HUES64 (cell line): ENCODE results near the gene CYTL1.
"Not testable (repeated sequence)": the region's sequence is repeated elsewhere in the genome, so short reads cannot be mapped to it uniquely, and the experiment has no call there.

Source experiments
- H3K27ac ChIP-seq: 2 replicates; pipeline ENCODE4 v1.7.0; 2013; ENCODE audit warnings: low read depth, low read length, inconsistent platforms
- H3K27me3 ChIP-seq: 2 replicates; pipeline ENCODE4 v1.6.1; 2013; ENCODE audit warnings: mild to moderate bottlenecking, low read length; ENCODE audit not compliant: insufficient read depth
- H3K36me3 ChIP-seq: 2 replicates; pipeline ENCODE4 v1.6.1; 2013; ENCODE audit warnings: mild to moderate bottlenecking, low read length; ENCODE audit not compliant: insufficient read depth
- H3K4me1 ChIP-seq: 2 replicates; pipeline ENCODE4 v1.6.1; 2013; ENCODE audit warnings: mild to moderate bottlenecking, low read length, moderate library complexity; ENCODE audit not compliant: insufficient read depth
- H3K4me3 ChIP-seq: 2 replicates; pipeline ENCODE4 v1.5.1; 2013; ENCODE audit warnings: mild to moderate bottlenecking, low read length, moderate library complexity
- H3K9ac ChIP-seq: 2 replicates; pipeline ENCODE4 v1.6.1; 2013; ENCODE audit warnings: mild to moderate bottlenecking, low read depth, low read length
- H3K9me3 ChIP-seq: 2 replicates; pipeline ENCODE4 v1.6.1; 2013; ENCODE audit warnings: low read depth, low read length; ENCODE audit not compliant: insufficient read depth
- WGBS: fragments of 150-250, 120-280 bp; methylation state at CpG from one replicate; pipeline ENCODE4 v1.1.7; 2013; ENCODE audit warnings: missing lambda C conversion rate; 5-methylcytosine and 5-hydroxymethylcytosine counted together

Gene CYTL1

GRCh38 chr4:5018603-5019002 is 655 bp downstream of the CYTL1 start:
- Histone ChIP-seq H3K9me3 (no peaks in the 10 kb centered on the region), H3K36me3 (no peaks in the 10 kb centered on the region), H3K27ac (no peak overlapping the region), H3K27me3 (no peaks in the 10 kb centered on the region), H3K9ac (no peak overlapping the region), H3K4me3 (no peak overlapping the region; the same call in 1 of the 2 replicates), H3K4me1 (peaks cover 8% of the 10 kb centered on the region; the same call in 1 of the 2 replicates)
- 64% methylated on average over 6 of the region's 6 CpGs for WGBS

GRCh38 chr4:5018096-5018495 is 1.2 kb downstream of the CYTL1 start:
- no peak overlapping the region for H3K9ac ChIP-seq
- H3K36me3 ChIP-seq: no peaks in the 10 kb centered on the region
- H3K4me1 ChIP-seq: peaks cover 8% of the 10 kb centered on the region; the same call in 1 of the 2 replicates
- H3K4me3 ChIP-seq: no peak overlapping the region
- H3K9me3 ChIP-seq: no peaks in the 10 kb centered on the region
- no peak overlapping the region for H3K27ac ChIP-seq
- H3K27me3 ChIP-seq: no peaks in the 10 kb centered on the region
- WGBS: 40% methylated on average over 2 of the region's 2 CpGs

- H3K27me3 ChIP-seq: no peaks in the 10 kb centered on the region; the same call in 1 of the 2 replicates
- peaks cover 8% of the 10 kb centered on the region; the same call in 1 of the 2 replicates for H3K4me1 ChIP-seq
- WGBS: 91% methylated on average over 5 of the region's 7 CpGs
- no peak overlapping the region for H3K27ac ChIP-seq
- no peak overlapping the region for H3K9ac ChIP-seq
- no peak overlapping the region for H3K4me3 ChIP-seq
- no peaks in the 10 kb centered on the region for H3K9me3 ChIP-seq
- no peaks in the 10 kb centered on the region for H3K36me3 ChIP-seq
These were observed 5.1 kb downstream of the CYTL1 start for GRCh38 chr4:5014007-5014682.

GRCh38 chr4:5012958-5013357 is 6.3 kb downstream of the CYTL1 start:
- WGBS: 96% methylated on average over 2 of the region's 2 CpGs
- Histone ChIP-seq H3K36me3 (no peaks in the 10 kb centered on the region), H3K9ac (no peak overlapping the region), H3K27me3 (no peaks in the 10 kb centered on the region; the same call in 1 of the 2 replicates), H3K9me3 (no peaks in the 10 kb centered on the region), H3K4me3 (no peak overlapping the region), H3K27ac (no peak overlapping the region), H3K4me1 (peaks cover under 1% of the 10 kb centered on the region; the same call in 1 of the 2 replicates)

- Histone ChIP-seq H3K4me3 (no peak overlapping the region), H3K4me1 (no peaks in the 10 kb centered on the region), H3K9ac (no peak overlapping the region), H3K9me3 (no peaks in the 10 kb centered on the region), H3K36me3 (no peaks in the 10 kb centered on the region), H3K27me3 (no peaks in the 10 kb centered on the region; the same call in 1 of the 2 replicates), H3K27ac (no peak overlapping the region)
- WGBS: 96% methylated on average over 5 of the region's 5 CpGs
These were observed 6.9 kb downstream of the CYTL1 start for GRCh38 chr4:5012244-5012898.

- 94% methylated on average over 2 of the region's 2 CpGs for WGBS
- Histone ChIP-seq H3K9ac (no peak overlapping the region), H3K27ac (no peak overlapping the region), H3K4me3 (no peak overlapping the region), H3K9me3 (no peaks in the 10 kb centered on the region), H3K4me1 (no peaks in the 10 kb centered on the region), H3K27me3 (no peaks in the 10 kb centered on the region; the same call in 1 of the 2 replicates), H3K36me3 (no peaks in the 10 kb centered on the region)
These were observed 8.3 kb downstream of the CYTL1 start for GRCh38 chr4:5010984-5011383.

GRCh38 chr4:5009796-5010195 is 9.5 kb downstream of the CYTL1 start:
- Histone ChIP-seq H3K4me3 (no peak overlapping the region), H3K27ac (no peak overlapping the region), H3K36me3 (no peaks in the 10 kb centered on the region), H3K9ac (no peak overlapping the region), H3K9me3 (no peaks in the 10 kb centered on the region), H3K4me1 (no peaks in the 10 kb centered on the region), H3K27me3 (no peaks in the 10 kb centered on the region; the same call in 1 of the 2 replicates)
- 95% methylated on average over 3 of the region's 3 CpGs for WGBS

GRCh38 chr4:5006932-5007331 is 12.3 kb downstream of the CYTL1 start:
- not testable (repeated sequence) for H3K9me3 ChIP-seq, H3K36me3 ChIP-seq
- WGBS: 91% methylated on average over 10 of the region's 11 CpGs

GRCh38 chr4:5004496-5004895 is 14.8 kb downstream of the CYTL1 start:
- H3K27ac ChIP-seq: no peak overlapping the region
- H3K9me3 ChIP-seq: no peaks in the 10 kb centered on the region
- H3K27me3 ChIP-seq: no peaks in the 10 kb centered on the region
- no peak overlapping the region for H3K4me3 ChIP-seq
- H3K9ac ChIP-seq: no peak overlapping the region
- H3K36me3 ChIP-seq: no peaks in the 10 kb centered on the region
- H3K4me1 ChIP-seq: no peaks in the 10 kb centered on the region
- WGBS: 95% methylated on average over 8 of the region's 8 CpGs

More at GRCh38 chr4:5006932-5007331, 12.3 kb downstream of the CYTL1 start:
- not testable (repeated sequence) for H3K27me3 ChIP-seq, H3K4me1 ChIP-seq, H3K27ac ChIP-seq, H3K4me3 ChIP-seq, H3K9ac ChIP-seq

- no peaks in the 10 kb centered on the region for H3K4me1 ChIP-seq
- WGBS: 94% methylated on average over 3 of the region's 3 CpGs
- H3K9ac ChIP-seq: no peak overlapping the region
- no peaks in the 10 kb centered on the region for H3K27me3 ChIP-seq
- H3K27ac ChIP-seq: no peak overlapping the region
- no peak overlapping the region for H3K4me3 ChIP-seq
- H3K9me3 ChIP-seq: no peaks in the 10 kb centered on the region
- no peaks in the 10 kb centered on the region for H3K36me3 ChIP-seq
These were observed 15.3 kb downstream of the CYTL1 start for GRCh38 chr4:5003918-5004317.

- WGBS: 87% methylated on average over 9 of the region's 9 CpGs
- H3K36me3 ChIP-seq: no peaks in the 10 kb centered on the region
- H3K9me3 ChIP-seq: no peaks in the 10 kb centered on the region
- H3K4me3 ChIP-seq: no peak overlapping the region
- no peaks in the 10 kb centered on the region for H3K4me1 ChIP-seq
- H3K9ac ChIP-seq: no peak overlapping the region
- H3K27ac ChIP-seq: no peak overlapping the region
- H3K27me3 ChIP-seq: no peaks in the 10 kb centered on the region
These were observed 15.8 kb downstream of the CYTL1 start for GRCh38 chr4:5003372-5003857.
